HUES64 (cell line): ENCODE results near the gene SGTA.
"Not testable (repeated sequence)": the region's sequence is repeated elsewhere in the genome, so short reads cannot be mapped to it uniquely, and the experiment has no call there.

Experiments
- H3K27ac ChIP-seq: 2 replicates; pipeline ENCODE4 v1.7.0; 2013; ENCODE audit warnings: low read depth, low read length, inconsistent platforms
- H3K27me3 ChIP-seq: 2 replicates; pipeline ENCODE4 v1.6.1; 2013; ENCODE audit warnings: mild to moderate bottlenecking, low read length; ENCODE audit not compliant: insufficient read depth
- H3K36me3 ChIP-seq: 2 replicates; pipeline ENCODE4 v1.6.1; 2013; ENCODE audit warnings: mild to moderate bottlenecking, low read length; ENCODE audit not compliant: insufficient read depth
- H3K4me1 ChIP-seq: 2 replicates; pipeline ENCODE4 v1.6.1; 2013; ENCODE audit warnings: mild to moderate bottlenecking, low read length, moderate library complexity; ENCODE audit not compliant: insufficient read depth
- H3K4me3 ChIP-seq: 2 replicates; pipeline ENCODE4 v1.5.1; 2013; ENCODE audit warnings: mild to moderate bottlenecking, low read length, moderate library complexity
- H3K9ac ChIP-seq: 2 replicates; pipeline ENCODE4 v1.6.1; 2013; ENCODE audit warnings: mild to moderate bottlenecking, low read depth, low read length
- H3K9me3 ChIP-seq: 2 replicates; pipeline ENCODE4 v1.6.1; 2013; ENCODE audit warnings: low read depth, low read length; ENCODE audit not compliant: insufficient read depth
- WGBS: fragments of 150-250, 120-280 bp; methylation state at CpG from one replicate; pipeline ENCODE4 v1.1.7; 2013; ENCODE audit warnings: missing lambda C conversion rate; 5-methylcytosine and 5-hydroxymethylcytosine counted together

The SGTA gene

DNA sequence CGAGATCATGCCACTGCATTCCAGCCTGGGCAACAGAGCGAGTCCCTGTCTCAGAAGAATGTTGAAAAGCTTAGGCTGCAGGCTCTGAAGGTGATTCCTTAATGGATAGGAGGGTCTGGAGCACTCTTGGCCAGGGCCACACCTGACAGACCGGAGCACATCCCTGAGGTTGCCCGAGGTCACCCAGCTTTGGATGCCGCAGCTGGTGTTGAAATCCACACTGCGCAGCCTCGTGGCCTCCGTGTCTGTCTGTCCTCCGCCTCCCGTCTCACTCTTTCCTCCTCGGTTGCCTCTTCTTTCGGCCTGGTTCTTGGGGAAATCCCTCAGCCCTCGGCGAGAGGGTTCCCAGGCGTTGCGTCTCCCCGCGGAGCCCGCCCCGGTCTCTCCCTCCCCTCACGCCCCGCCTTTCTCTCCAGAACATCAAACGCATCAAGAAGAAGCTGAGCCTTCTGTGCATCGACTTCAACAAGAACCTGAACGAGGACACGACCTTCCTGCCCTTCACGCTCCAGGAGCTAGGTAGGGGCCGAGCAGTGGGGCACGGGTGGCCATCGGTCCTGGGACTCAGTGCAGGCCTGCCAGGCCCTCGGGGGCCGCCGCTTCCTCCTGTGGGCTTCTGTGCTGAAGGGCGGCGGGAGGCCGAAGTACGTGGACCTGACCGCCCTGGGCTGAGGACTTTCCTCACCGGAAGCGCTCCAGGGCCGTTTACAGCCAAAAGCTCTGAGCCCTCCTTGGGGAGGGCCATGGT lies 16.4 kb upstream of the SGTA start:
- H3K4me3 ChIP-seq, result no peak overlapping the region
- H3K36me3 ChIP-seq, result peaks cover 93% of the 10 kb centered on the region
- H3K9me3 ChIP-seq, result no peaks in the 10 kb centered on the region
- no peak overlapping the region for H3K9ac ChIP-seq
- no peaks in the 10 kb centered on the region for H3K4me1 ChIP-seq
- no peak overlapping the region for H3K27ac ChIP-seq
- H3K27me3 ChIP-seq, result no peaks in the 10 kb centered on the region
- 96% methylated on average over 41 of the region's 41 CpGs for WGBS

DNA sequence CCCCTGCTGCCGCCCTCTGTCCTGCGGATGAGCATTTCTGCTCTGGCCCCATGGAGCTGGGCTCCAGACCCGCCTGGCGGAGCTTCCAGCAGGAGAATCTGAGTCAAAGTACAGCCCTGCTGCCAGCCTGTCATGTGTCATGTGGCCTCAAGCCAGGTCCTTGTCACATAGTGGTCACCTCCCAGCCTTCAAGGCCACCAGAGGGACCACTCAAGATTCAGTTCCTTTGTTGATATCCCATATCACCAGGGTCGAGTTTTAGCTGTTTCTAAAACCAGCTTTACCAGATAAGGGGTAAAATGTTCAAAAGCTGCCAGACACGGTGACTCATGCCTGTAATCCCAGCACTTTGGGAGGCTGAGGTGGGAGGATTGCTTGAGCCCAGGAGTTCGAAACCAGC lies 15.7 kb upstream of the SGTA start:
- peaks cover 94% of the 10 kb centered on the region for H3K36me3 ChIP-seq
- no peaks in the 10 kb centered on the region for H3K9me3 ChIP-seq
- no peaks in the 10 kb centered on the region for H3K27me3 ChIP-seq
- no peak overlapping the region for H3K4me3 ChIP-seq
- 96% methylated on average over 7 of the region's 7 CpGs for WGBS
- H3K27ac ChIP-seq, result no peak overlapping the region
- H3K4me1 ChIP-seq, result no peaks in the 10 kb centered on the region
- no peak overlapping the region for H3K9ac ChIP-seq

GRCh38 chr19:2798158-2798685 lies 15.1 kb upstream of the SGTA start:
- Histone ChIP-seq H3K27ac (no peak overlapping the region), H3K9ac (no peak overlapping the region), H3K9me3 (no peaks in the 10 kb centered on the region), H3K36me3 (peaks cover 95% of the 10 kb centered on the region), H3K27me3 (no peaks in the 10 kb centered on the region), H3K4me1 (no peaks in the 10 kb centered on the region), H3K4me3 (no peak overlapping the region)
- WGBS, result 98% methylated on average over 16 of the region's 16 CpGs

- H3K9ac ChIP-seq, result no peak overlapping the region
- H3K36me3 ChIP-seq, result peaks cover 95% of the 10 kb centered on the region
- 92% methylated on average over 15 of the region's 15 CpGs for WGBS
- H3K4me1 ChIP-seq, result no peaks in the 10 kb centered on the region
- no peaks in the 10 kb centered on the region for H3K9me3 ChIP-seq
- H3K4me3 ChIP-seq, result no peak overlapping the region
- H3K27me3 ChIP-seq, result no peaks in the 10 kb centered on the region
- H3K27ac ChIP-seq, result no peak overlapping the region
Measured at GRCh38 chr19:2797280-2797679, 14.2 kb upstream of the SGTA start.

DNA sequence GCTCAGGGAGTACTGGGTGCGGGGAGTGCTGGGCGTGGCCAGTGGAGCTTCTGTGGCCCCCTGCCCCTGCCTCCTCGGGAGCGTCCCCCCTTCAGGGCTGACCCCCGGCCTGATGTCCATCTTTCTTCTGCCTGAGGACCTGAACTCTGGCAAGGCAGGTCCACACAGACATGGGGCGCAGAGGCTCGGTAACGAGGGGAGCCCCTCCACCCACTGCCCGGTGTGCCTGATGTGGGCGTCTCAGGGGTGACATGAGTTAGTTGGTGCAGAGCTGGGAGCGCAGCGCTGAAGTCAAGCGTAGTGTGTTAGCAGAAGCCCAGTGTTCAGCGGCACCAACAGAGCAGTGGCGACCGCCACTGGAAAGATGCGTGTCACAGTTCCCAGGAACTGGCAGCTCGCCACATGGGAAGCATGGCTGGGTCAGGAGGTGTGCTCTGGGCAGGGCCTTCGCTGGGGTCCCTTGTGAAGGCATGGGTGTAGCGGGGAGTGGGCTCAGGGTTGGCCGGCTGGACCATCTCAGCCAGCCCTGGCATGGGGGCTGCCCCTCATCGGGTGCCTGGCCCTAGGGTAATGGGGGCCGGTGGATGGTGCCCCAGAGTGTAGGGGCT lies 13.7 kb upstream of the SGTA start:
- Histone ChIP-seq H3K9me3 (no peaks in the 10 kb centered on the region), H3K36me3 (peaks cover 98% of the 10 kb centered on the region), H3K9ac (no peak overlapping the region), H3K4me1 (no peaks in the 10 kb centered on the region), H3K27ac (no peak overlapping the region), H3K27me3 (no peaks in the 10 kb centered on the region), H3K4me3 (no peak overlapping the region)
- 94% methylated on average over 23 of the region's 23 CpGs for WGBS

- no peak overlapping the region for H3K4me3 ChIP-seq
- H3K27ac ChIP-seq, result no peak overlapping the region
- H3K36me3 ChIP-seq, result peaks cover 96% of the 10 kb centered on the region
- 91% methylated on average over 27 of the region's 27 CpGs for WGBS
- no peaks in the 10 kb centered on the region for H3K27me3 ChIP-seq
- no peaks in the 10 kb centered on the region for H3K4me1 ChIP-seq
- H3K9me3 ChIP-seq, result no peaks in the 10 kb centered on the region
- H3K9ac ChIP-seq, result no peak overlapping the region
Measured at GRCh38 chr19:2795827-2796658, 13.0 kb upstream of the SGTA start.

DNA sequence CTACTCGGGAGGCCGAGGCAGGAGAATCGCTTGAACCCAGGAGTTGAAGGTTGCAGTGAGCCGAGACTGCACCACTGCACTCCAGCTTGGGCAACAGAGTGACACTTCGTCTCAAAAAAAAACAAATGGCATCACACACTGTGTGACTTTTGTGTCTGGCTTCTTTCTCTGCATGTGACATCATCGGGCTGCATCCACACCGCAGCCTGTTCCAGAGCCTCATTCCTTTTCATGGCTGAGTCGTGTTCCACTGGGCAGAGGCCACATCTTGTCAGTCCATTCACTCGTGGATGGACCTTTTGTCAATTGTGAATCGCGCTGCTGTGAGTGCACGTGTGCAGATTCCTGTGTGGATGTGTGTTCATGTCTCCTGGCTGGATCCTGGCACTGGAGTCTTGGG lies 10.5 kb upstream of the SGTA start:
- no peak overlapping the region for H3K9ac ChIP-seq
- no peak overlapping the region for H3K4me3 ChIP-seq
- no peaks in the 10 kb centered on the region for H3K27me3 ChIP-seq
- H3K27ac ChIP-seq, result no peak overlapping the region
- 98% methylated on average over 12 of the region's 12 CpGs for WGBS
- H3K9me3 ChIP-seq, result no peaks in the 10 kb centered on the region
- H3K36me3 ChIP-seq, result peaks cover 87% of the 10 kb centered on the region
- H3K4me1 ChIP-seq, result no peaks in the 10 kb centered on the region

DNA sequence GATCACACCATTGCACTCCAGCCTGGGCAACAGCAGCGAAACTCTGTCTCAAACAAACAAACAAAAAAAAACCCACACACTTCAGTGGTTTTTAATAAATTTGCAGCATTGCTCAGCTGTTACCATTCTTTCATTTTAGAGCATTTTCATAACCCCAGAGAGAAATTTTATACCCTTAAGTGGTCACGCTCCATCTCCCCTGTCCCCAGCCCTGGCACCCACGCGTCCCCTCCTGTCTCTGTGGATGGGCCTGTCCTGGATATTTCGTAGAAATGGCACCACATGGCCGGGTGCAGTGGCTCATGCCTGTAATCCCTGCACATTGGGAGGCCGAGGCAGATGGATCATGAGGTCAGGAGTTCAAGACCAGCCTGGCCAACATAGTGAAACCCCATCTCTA lies 10.1 kb upstream of the SGTA start:
- Histone ChIP-seq H3K27me3 (no peaks in the 10 kb centered on the region), H3K4me3 (no peak overlapping the region), H3K27ac (no peak overlapping the region), H3K9me3 (no peaks in the 10 kb centered on the region), H3K4me1 (no peaks in the 10 kb centered on the region), H3K36me3 (peaks cover 87% of the 10 kb centered on the region), H3K9ac (no peak overlapping the region)
- WGBS, result 95% methylated on average over 7 of the region's 7 CpGs

DNA sequence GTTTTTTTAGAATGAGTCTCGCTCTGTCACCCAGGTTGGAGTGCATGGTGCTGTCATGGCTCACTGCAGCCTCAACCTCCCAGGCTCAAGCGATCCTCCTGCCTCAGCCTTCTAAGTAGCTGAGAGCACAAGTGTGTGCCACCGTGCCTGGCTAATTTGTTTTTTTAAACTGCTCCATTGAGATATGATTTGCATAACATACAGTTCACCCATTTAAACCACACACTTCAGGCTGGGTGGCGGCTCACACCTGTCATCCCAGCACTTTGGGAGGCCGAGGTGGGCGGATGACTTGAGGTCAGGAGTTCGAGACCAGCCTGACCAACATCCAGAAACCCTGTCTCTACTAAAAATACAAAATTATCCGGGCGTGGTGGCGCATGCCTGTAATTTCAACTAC lies 9.6 kb upstream of the SGTA start:
- H3K27ac ChIP-seq, H3K4me1 ChIP-seq, H3K9me3 ChIP-seq, H3K27me3 ChIP-seq, H3K4me3 ChIP-seq, H3K9ac ChIP-seq: not testable (repeated sequence)
- WGBS, result 94% methylated on average over 10 of the region's 10 CpGs
- H3K36me3 ChIP-seq, result peaks cover 85% of the 10 kb centered on the region

DNA sequence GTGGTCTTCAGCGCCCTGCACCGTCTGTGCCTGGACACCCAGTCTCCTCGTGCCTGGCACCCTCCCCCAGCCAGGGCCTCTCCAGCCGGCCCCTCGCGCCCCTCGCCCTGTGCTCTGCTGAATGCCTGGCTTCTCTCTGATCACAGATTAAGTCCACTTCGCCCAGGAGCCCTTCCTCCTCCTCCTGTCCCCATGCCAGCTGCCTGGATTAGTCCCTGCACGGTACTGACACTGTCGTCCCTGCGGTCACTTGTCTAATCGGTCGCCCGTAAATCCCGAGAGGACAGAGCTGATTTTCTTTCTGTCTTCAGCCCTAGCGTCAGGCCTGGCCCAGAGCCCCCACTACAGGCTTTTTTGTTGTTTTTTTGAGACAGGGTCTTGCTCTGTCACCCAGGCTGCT lies 8.8 kb upstream of the SGTA start:
- Histone ChIP-seq H3K27me3 (no peaks in the 10 kb centered on the region), H3K36me3 (peaks cover 78% of the 10 kb centered on the region), H3K4me3 (no peak overlapping the region), H3K9ac (no peak overlapping the region), H3K4me1 (no peaks in the 10 kb centered on the region), H3K27ac (no peak overlapping the region), H3K9me3 (no peaks in the 10 kb centered on the region)
- WGBS, result 93% methylated on average over 16 of the region's 16 CpGs

- H3K36me3 ChIP-seq, result peaks cover 74% of the 10 kb centered on the region
- H3K4me1 ChIP-seq, result no peaks in the 10 kb centered on the region
- H3K27ac ChIP-seq, result no peak overlapping the region
- no peaks in the 10 kb centered on the region for H3K27me3 ChIP-seq
- H3K4me3 ChIP-seq, result no peak overlapping the region
- WGBS, result 93% methylated on average over 16 of the region's 16 CpGs
- H3K9ac ChIP-seq, result no peak overlapping the region
- H3K9me3 ChIP-seq, result no peaks in the 10 kb centered on the region
Measured at GRCh38 chr19:2791440-2791839, 8.4 kb upstream of the SGTA start.
